SK-N-SH (cell line): ENCODE measurements around the gene PLAC9. TPM values are rescaled to one million over a fixed set of nuclear protein-coding genes. Genes with fewer than 3 reads are reported as not detected.

Experiments
- CTCF ChIA-PET: fragments of 300-600, 350-600 bp; formaldehyde crosslinking; extraction: SDS; loops from one replicate; lab custom pipeline; 2021; lab: Yijun Ruan, JAX
- POLR2A ChIA-PET: fragments of 350-600 bp; sonication (Branson Sonifier 250); formaldehyde crosslinking; extraction: SDS; loops from one replicate; lab custom pipeline; 2020; ENCODE audit warnings: antibody characterized with exemption, inconsistent platforms; lab: Yijun Ruan, JAX
- DNase-seq: peaks from one replicate; pipeline ENCODE4 v3.0.0; 2012
- H2AFZ ChIP-seq: fragments of 200-600 bp; sonication (generic); 2 replicates; pipeline ENCODE4 v1.8.1; 2016; ENCODE audit warnings: antibody characterized with exemption, mild to moderate bottlenecking, low read depth
- H3F3A ChIP-seq: fragments of 200-600 bp; sonication (generic); replicated peaks from 2 replicates; pipeline ENCODE3; 2016; ENCODE audit warnings: antibody characterized with exemption, mild to moderate bottlenecking; ENCODE audit not compliant: insufficient read depth
- H3K27ac ChIP-seq, 2 experiments: fragments of 200-500 bp in 1 of 2; fragments of 200-600 bp in 1 of 2; sonication (Bioruptor generic) in 1 of 2; sonication (generic), shearing (Covaris generic) in 1 of 2; 2 replicates each; pipeline versions ENCODE4 v1.5.1 to v1.6.1; 2014 to 2016; ENCODE audit warnings: low read depth in 2 of 2, inconsistent platforms in 1 of 2, low read length in 1 of 2, mild to moderate bottlenecking in 1 of 2, mixed read lengths in 1 of 2
- H3K27me3 ChIP-seq: fragments of 200-600 bp; sonication (generic), shearing (Covaris generic); 2 replicates; pipeline ENCODE4 v1.6.1; 2016; ENCODE audit warnings: mixed run types; ENCODE audit not compliant: insufficient read depth
- H3K36me3 ChIP-seq, 2 experiments: fragments of 200-500 bp in 1 of 2; fragments of 200-600 bp in 1 of 2; sonication (Bioruptor generic) in 1 of 2; sonication (generic) in 1 of 2; replicated peaks in 1 of 2; 2 replicates each; pipeline versions ENCODE3 to v1.5.1; 2014 to 2016; ENCODE audit warnings: low read length in 1 of 2, mild to moderate bottlenecking in 1 of 2; ENCODE audit not compliant: insufficient read depth in 2 of 2, control insufficient read depth in 1 of 2
- H3K4me1 ChIP-seq, 2 experiments: fragments of 200-500 bp in 1 of 2; fragments of 200-600 bp in 1 of 2; sonication (Bioruptor generic) in 1 of 2; sonication (generic), shearing (Covaris generic) in 1 of 2; 2 replicates each; pipeline versions ENCODE4 v1.5.1 to v1.6.1; 2014 to 2016; ENCODE audit warnings: low read depth in 1 of 2, low read length in 1 of 2, mixed run types in 1 of 2; ENCODE audit not compliant: insufficient read depth in 2 of 2, control insufficient read depth in 1 of 2
- H3K4me2 ChIP-seq: fragments of 200-600 bp; sonication (generic), shearing (Covaris generic); 2 replicates; pipeline ENCODE4 v1.6.1; 2017; ENCODE audit warnings: mixed run types
- H3K4me3 ChIP-seq, 2 experiments: fragments of 200-500 bp in 1 of 2; fragments of 200-600 bp in 1 of 2; sonication (Bioruptor generic) in 1 of 2; sonication (generic), shearing (Covaris generic) in 1 of 2; 2 replicates each; pipeline versions ENCODE4 v1.5.1 to v1.8.1; 2014 to 2016; ENCODE audit warnings: low read depth in 2 of 2, inconsistent platforms in 1 of 2, low read length in 1 of 2, mild to moderate bottlenecking in 1 of 2, mixed read lengths in 1 of 2, moderate library complexity in 1 of 2
- H3K79me2 ChIP-seq: fragments of 200-600 bp; sonication (generic); 2 replicates; pipeline ENCODE4 v1.8.1; 2017; ENCODE audit warnings: mild to moderate bottlenecking; ENCODE audit not compliant: insufficient read depth
- H3K9ac ChIP-seq: fragments of 200-600 bp; sonication (generic); 2 replicates; pipeline ENCODE4 v1.6.1; 2017; ENCODE audit warnings: mixed run types
- H3K9me2 ChIP-seq: fragments of 200-600 bp; sonication (generic); 2 replicates; pipeline ENCODE4 v1.6.1; 2017; ENCODE audit warnings: mixed run types
- H3K9me3 ChIP-seq: fragments of 200-600 bp; sonication (generic); 2 replicates; pipeline ENCODE4 v1.6.1; 2017; ENCODE audit warnings: mixed run types, mild to moderate bottlenecking, moderate library complexity
- H4K20me1 ChIP-seq: fragments of 200-600 bp; sonication (generic); 2 replicates; pipeline ENCODE4 v1.6.1; 2017; ENCODE audit warnings: mild to moderate bottlenecking, mixed run types; ENCODE audit not compliant: insufficient read depth
- EP300 ChIP-seq, 2 experiments: IDR thresholded peaks; 2 replicates each; pipeline versions ENCODE4 v1.4.0 to v1.6.1; 2012; ENCODE audit warnings: borderline replicate concordance in 1 of 2, low read depth in 1 of 2, low read length in 1 of 2
- EZH2phosphoT487 ChIP-seq: fragments of 200-600 bp; sonication (generic); IDR thresholded peaks from 2 replicates; pipeline ENCODE4 v1.6.1; 2017; ENCODE audit warnings: low read depth, mixed run types, mild to moderate bottlenecking, antibody characterized with exemption, moderate library complexity, borderline replicate concordance
- FOSL2 ChIP-seq: IDR thresholded peaks from 2 replicates; pipeline ENCODE4 v1.4.0; 2012; ENCODE audit warnings: low read depth, mild to moderate bottlenecking, moderate library complexity, borderline replicate concordance
- FOXM1 ChIP-seq: IDR thresholded peaks from 2 replicates; pipeline ENCODE4 v1.4.0; 2012; ENCODE audit warnings: low read depth, mild to moderate bottlenecking
- GATA2 ChIP-seq: sonication (generic); formaldehyde crosslinking; IDR thresholded peaks from 2 replicates; pipeline ENCODE4 v1.5.0; 2020; ENCODE audit warnings: mild to moderate bottlenecking, missing genetic modification reagents
- IRF3 ChIP-seq: fragments of 150-350 bp; IDR thresholded peaks from 2 replicates; pipeline ENCODE4 v1.6.1; 2016; ENCODE audit warnings: mild to moderate bottlenecking, low read depth, low read length
- JUND ChIP-seq: IDR thresholded peaks from 2 replicates; pipeline ENCODE4 v1.4.0; 2012
- MXI1 ChIP-seq: IDR thresholded peaks from 2 replicates; pipeline ENCODE4 v1.6.1; 2012; ENCODE audit warnings: mild to moderate bottlenecking, low read depth, low read length, improper control_type of control experiment
- NRF1 ChIP-seq: IDR thresholded peaks from 2 replicates; pipeline ENCODE4 v1.6.1; 2012; ENCODE audit warnings: low read depth, mild to moderate bottlenecking, low read length
- PBX3 ChIP-seq: IDR thresholded peaks from 2 replicates; pipeline ENCODE4; 2012
- RAD21 ChIP-seq: IDR thresholded peaks from 2 replicates; pipeline ENCODE4 v1.6.1; 2012; ENCODE audit warnings: mild to moderate bottlenecking, low read length
- REST ChIP-seq: IDR thresholded peaks from 2 replicates; pipeline ENCODE4 v1.6.1; 2012; ENCODE audit warnings: mild to moderate bottlenecking, low read depth, low read length, moderate library complexity
- RFX5 ChIP-seq: IDR thresholded peaks from 2 replicates; pipeline ENCODE4 v1.6.1; 2012; ENCODE audit warnings: mild to moderate bottlenecking, improper control_type of control experiment, low read length
- SIN3A ChIP-seq: IDR thresholded peaks from 2 replicates; pipeline ENCODE4 v1.6.1; 2012; ENCODE audit warnings: low read depth, mild to moderate bottlenecking, low read length, moderate library complexity, borderline replicate concordance
- SMC3 ChIP-seq: IDR thresholded peaks from 2 replicates; pipeline ENCODE4 v1.6.1; 2012; ENCODE audit warnings: low read depth, low read length, improper control_type of control experiment
- TAF1 ChIP-seq: IDR thresholded peaks from 2 replicates; pipeline ENCODE4 v1.6.1; 2012; ENCODE audit warnings: low read depth, mild to moderate bottlenecking, low read length, moderate library complexity, borderline replicate concordance
- TCF12 ChIP-seq: IDR thresholded peaks from 2 replicates; pipeline ENCODE4 v1.4.0; 2012
- USF1 ChIP-seq: IDR thresholded peaks from 2 replicates; pipeline ENCODE4 v1.4.0; 2012; ENCODE audit warnings: low read depth, borderline replicate concordance
- USF2 ChIP-seq: fragments of 150-350 bp; IDR thresholded peaks from 2 replicates; pipeline ENCODE4 v1.6.1; 2017; ENCODE audit warnings: antibody characterized with exemption, low read length, low read depth, borderline replicate concordance
- WGBS: methylation state at CpG from one replicate; pipeline ENCODE4 v1.1.6; 2017; ENCODE audit warnings: low lambda C conversion rate; 5-methylcytosine and 5-hydroxymethylcytosine counted together
- polyA plus RNA-seq, 3 experiments: library from polyadenylated mRNA; depleted of rRNA; stranded (reverse); fragments of >200 nt; gene quantifications; 2 replicates each; pipeline ENCODE4 v1.2.3, GENCODE V29; 2012

Gene PLAC9
- polyA plus RNA-seq, 1 of the 3 experiments (the other 2 are of a cell fraction), result 0.21 TPM

- POLR2A ChIA-PET, result no interaction called here
Observed at GRCh38 chr10:80182986-80183385, 50.5 kb downstream of the PLAC9 start.

GRCh38 chr10:80183436-80183835 is 50.9 kb downstream of the PLAC9 start:
- DNase-seq, result no peak
- TF ChIP-seq PBX3 (no peak), RAD21 (no peak), FOSL2 (no peak), SIN3A (no peak), JUND (no peak), TCF12 (no peak), EZH2phosphoT487 (no peak), TAF1 (no peak), NRF1 (no peak), IRF3 (no peak), REST (no peak), RFX5 (no peak), FOXM1 (no peak), USF2 (no peak), USF1 (no peak), GATA2 (CRISPR knock-in tag) (no peak), SMC3 (no peak), EP300 (IDR thresholded peaks at IDR 0.05; ENCODE audit: borderline replicate concordance in 1 of 2, low read depth in 1 of 2, low read length in 1 of 2) (no peak), MXI1 (no peak)
- POLR2A ChIA-PET, result no interaction called here
- H3K4me3 ChIP-seq, result no peak overlapping the region
- peaks cover 59% of the 10 kb centered on the region for H4K20me1 ChIP-seq
- H3K9me2 ChIP-seq, result no peaks in the 10 kb centered on the region
- H3K36me3 ChIP-seq, result no peaks in the 10 kb centered on the region
- 91% methylated on average over 4 of the region's 4 CpGs for WGBS
- CTCF ChIA-PET, result interaction anchor here (0.7 kb wide), 1 partner anchor 39 kb away, joined by 3 read pairs; no protein-coding TSS in a partner anchor
- H3K9ac ChIP-seq, result no peak overlapping the region
- H3K79me2 ChIP-seq, result peaks cover 54% of the 10 kb centered on the region
- no peak overlapping the region for H3K27ac ChIP-seq
- no peaks in the 10 kb centered on the region for H3K9me3 ChIP-seq
- no peak overlapping the region for H3K4me2 ChIP-seq
- H3F3A ChIP-seq, result no peaks in the 10 kb centered on the region
- no peaks in the 10 kb centered on the region for H3K4me1 ChIP-seq
- H3K27me3 ChIP-seq, result no peaks in the 10 kb centered on the region
- no peak overlapping the region for H2AFZ ChIP-seq

More at GRCh38 chr10:80182986-80183385, 50.5 kb downstream of the PLAC9 start:
- no peak overlapping the region for H3K4me3 ChIP-seq
- CTCF ChIA-PET, result interaction anchor here (0.7 kb wide), 1 partner anchor 39 kb away, joined by 3 read pairs; no protein-coding TSS in a partner anchor
- H3K4me2 ChIP-seq, result no peak overlapping the region
- H3K27me3 ChIP-seq, result no peaks in the 10 kb centered on the region
- no peak overlapping the region for H2AFZ ChIP-seq
- no peak for TF ChIP-seq RAD21
- no peaks in the 10 kb centered on the region for H3K36me3 ChIP-seq
- 96% methylated on average over 4 of the region's 6 CpGs for WGBS
- no peaks in the 10 kb centered on the region; a peak in 1 of 4 replicates for H3K4me1 ChIP-seq
- no peaks in the 10 kb centered on the region for H3K9me2 ChIP-seq
- H3K9ac ChIP-seq, result no peak overlapping the region
- H3F3A ChIP-seq, result no peaks in the 10 kb centered on the region
- H3K9me3 ChIP-seq, result no peaks in the 10 kb centered on the region
- DNase-seq, result no peak
- no peak overlapping the region for H3K27ac ChIP-seq
- H3K79me2 ChIP-seq, result peaks cover 50% of the 10 kb centered on the region; the same call in 1 of the 2 replicates
- H4K20me1 ChIP-seq, result peaks cover 60% of the 10 kb centered on the region
